GM19455 (cell line): ENCODE results near the gene SLC35B3.
"Not testable (repeated sequence)": the region's sequence is repeated elsewhere in the genome, so short reads cannot be mapped to it uniquely, and the experiment has no call there.

ENCODE experiments used
- ATAC-seq: cut with Tn5 transposase; IDR thresholded peaks from one replicate; pipeline ENCODE4 v1.9.1; 2021; ENCODE audit not compliant: unreplicated experiment

SLC35B3 gene

GRCh38 chr6:8415280-8415679 is 20.1 kb downstream of the SLC35B3 start:
- no peak for ATAC-seq

- no peak for ATAC-seq
These were observed 20.5 kb downstream of the SLC35B3 start for GRCh38 chr6:8414844-8415243.

- ATAC-seq, result not testable (repeated sequence)
These were observed 29.4 kb downstream of the SLC35B3 start for GRCh38 chr6:8405946-8406345.

- ATAC-seq, result no peak
These were observed 32.8 kb downstream of the SLC35B3 start for GRCh38 chr6:8402546-8402945.

- no peak for ATAC-seq
These were observed 34.7 kb downstream of the SLC35B3 start for GRCh38 chr6:8400663-8401062.

GRCh38 chr6:8392569-8392968 is 42.8 kb downstream of the SLC35B3 start:
- ATAC-seq, result no peak

- ATAC-seq, result no peak
These were observed 43.4 kb downstream of the SLC35B3 start for GRCh38 chr6:8391934-8392333.

- no peak for ATAC-seq
These were observed 46.1 kb downstream of the SLC35B3 start for GRCh38 chr6:8389036-8389818.

- no peak for ATAC-seq
These were observed 47.4 kb downstream of the SLC35B3 start for GRCh38 chr6:8387942-8388437.

- no peak for ATAC-seq
These were observed 51.8 kb downstream of the SLC35B3 start for GRCh38 chr6:8383584-8383983.

GRCh38 chr6:8382434-8382833 is 52.9 kb downstream of the SLC35B3 start:
- no peak for ATAC-seq

- no peak for ATAC-seq
These were observed 59.4 kb downstream of the SLC35B3 start for GRCh38 chr6:8375916-8376315.
